Measurements from ENCODE around the gene KCNH5.

KCNH5 gene

GRCh38 chr14:62658631-62659030 is 386.6 kb downstream of the KCNH5 start:
- Mint-ChIP-seq H3K36me3 (no peaks in the 10 kb centered on the region), H3K4me3 (no peak overlapping the region), H3K27me3 (no peaks in the 10 kb centered on the region), H3K4me1 (no peaks in the 10 kb centered on the region), H3K9me3 (peaks cover 6% of the 10 kb centered on the region), H3K27ac (no peak overlapping the region)

- no peak overlapping the region for H3K4me3 Mint-ChIP-seq
- no peaks in the 10 kb centered on the region for H3K27me3 Mint-ChIP-seq
- no peaks in the 10 kb centered on the region for H3K4me1 Mint-ChIP-seq
- no peaks in the 10 kb centered on the region for H3K36me3 Mint-ChIP-seq
- H3K9me3 Mint-ChIP-seq: peaks cover 6% of the 10 kb centered on the region
- H3K27ac Mint-ChIP-seq: no peak overlapping the region
Measured at GRCh38 chr14:62657376-62657775, 387.9 kb downstream of the KCNH5 start.

- H3K9me3 Mint-ChIP-seq: peaks cover 6% of the 10 kb centered on the region
- no peaks in the 10 kb centered on the region for H3K4me1 Mint-ChIP-seq
- no peak overlapping the region for H3K27ac Mint-ChIP-seq
- H3K27me3 Mint-ChIP-seq: no peaks in the 10 kb centered on the region
- H3K36me3 Mint-ChIP-seq: no peaks in the 10 kb centered on the region
- H3K4me3 Mint-ChIP-seq: no peak overlapping the region
Measured at GRCh38 chr14:62655166-62655565, 390.1 kb downstream of the KCNH5 start.

- Mint-ChIP-seq H3K4me1 (no peaks in the 10 kb centered on the region), H3K27me3 (no peaks in the 10 kb centered on the region), H3K9me3 (peaks cover 6% of the 10 kb centered on the region), H3K27ac (no peak overlapping the region), H3K4me3 (no peak overlapping the region), H3K36me3 (no peaks in the 10 kb centered on the region)
Measured at GRCh38 chr14:62654641-62655040, 390.6 kb downstream of the KCNH5 start.
